HG03469 (cell line): ENCODE measurements around the gene ZG16.
"Not testable (repeated sequence)": the region's sequence is repeated elsewhere in the genome, so short reads cannot be mapped to it uniquely, and the experiment has no call there.

Source experiments
- ATAC-seq: cut with Tn5 transposase; IDR thresholded peaks from one replicate; pipeline ENCODE4 v1.9.1; 2021; ENCODE audit warnings: mild to moderate bottlenecking, moderate library complexity, moderate number of reproducible peaks; ENCODE audit not compliant: unreplicated experiment

The ZG16 gene

GRCh38 chr16:29747947-29748759 is 29.9 kb upstream of the ZG16 start:
- no peak for ATAC-seq

- not testable (repeated sequence) for ATAC-seq
These were observed 29.3 kb upstream of the ZG16 start for GRCh38 chr16:29748760-29749149.

GRCh38 chr16:29753516-29753915 is 24.5 kb upstream of the ZG16 start:
- ATAC-seq: no peak

- no peak for ATAC-seq
These were observed 21.4 kb upstream of the ZG16 start for GRCh38 chr16:29756654-29757053.

- ATAC-seq: not testable (repeated sequence)
These were observed 21.0 kb upstream of the ZG16 start for GRCh38 chr16:29757086-29757485.

GRCh38 chr16:29757950-29758466 is 20.0 kb upstream of the ZG16 start:
- ATAC-seq: no peak

GRCh38 chr16:29760567-29761279 is 17.3 kb upstream of the ZG16 start:
- no peak for ATAC-seq

GRCh38 chr16:29761280-29761651 is 16.8 kb upstream of the ZG16 start:
- not testable (repeated sequence) for ATAC-seq

- no peak for ATAC-seq
These were observed 16.2 kb upstream of the ZG16 start for GRCh38 chr16:29761882-29762281.

GRCh38 chr16:29763326-29763725 is 14.7 kb upstream of the ZG16 start:
- ATAC-seq: no peak

GRCh38 chr16:29765167-29766032 is 12.7 kb upstream of the ZG16 start:
- no peak for ATAC-seq

GRCh38 chr16:29766571-29766970 is 11.5 kb upstream of the ZG16 start:
- no peak for ATAC-seq

GRCh38 chr16:29767062-29767461 is 11.0 kb upstream of the ZG16 start:
- ATAC-seq: no peak

- no peak for ATAC-seq
These were observed 8.5 kb upstream of the ZG16 start for GRCh38 chr16:29769507-29769906.

GRCh38 chr16:29770250-29770929 is 7.7 kb upstream of the ZG16 start:
- no peak for ATAC-seq

- ATAC-seq: not testable (repeated sequence)
These were observed 5.7 kb upstream of the ZG16 start for GRCh38 chr16:29772330-29772729.

GRCh38 chr16:29774730-29775129 is 3.3 kb upstream of the ZG16 start:
- no peak for ATAC-seq

- ATAC-seq: no peak
These were observed 2.2 kb upstream of the ZG16 start for GRCh38 chr16:29775742-29776408.

- ATAC-seq: no peak
These were observed 1.4 kb downstream of the ZG16 start for GRCh38 chr16:29779474-29779873.
